Astrocyte (in vitro differentiated cells and primary cell): Measurements from ENCODE around the gene PPBP.
"Not testable (repeated sequence)": the region's sequence is repeated elsewhere in the genome, so short reads cannot be mapped to it uniquely, and the experiment has no call there.

ENCODE experiments used
- CTCF ChIP-seq: IDR thresholded peaks from 2 replicates; pipeline ENCODE4 v1.5.1; 2011; ENCODE audit warnings: low read depth, mild to moderate bottlenecking, inconsistent platforms, low read length, moderate library complexity; ENCODE audit not compliant: insufficient read depth
- EZH2 ChIP-seq: IDR thresholded peaks from 2 replicates; pipeline ENCODE4 v1.6.1; 2012; ENCODE audit warnings: mild to moderate bottlenecking, low read length, inconsistent platforms; ENCODE audit not compliant: insufficient read depth

DNA sequence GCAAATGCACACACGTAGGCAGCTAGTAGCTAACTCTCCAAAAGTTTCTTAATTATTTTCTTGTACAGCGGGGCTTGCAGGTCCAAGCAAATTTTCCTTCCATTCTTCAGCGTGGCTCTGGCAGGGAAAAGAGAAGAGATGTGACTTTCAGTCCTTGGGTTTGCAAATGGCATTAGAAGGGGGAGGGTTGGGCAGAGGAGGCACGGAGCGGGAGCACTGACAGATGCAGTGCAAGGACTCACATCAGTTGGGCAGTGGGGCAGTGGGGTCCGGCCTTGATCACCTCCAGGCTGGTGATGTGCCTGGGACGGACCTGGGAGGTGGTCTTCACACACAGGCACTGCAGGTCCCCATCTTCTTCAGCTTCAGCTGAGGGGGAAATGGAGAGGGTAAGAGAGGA is 6.8 kb downstream of the PPBP start:
- TF ChIP-seq CTCF, EZH2: not testable (repeated sequence)
